Breast epithelium (tissue), 4 donors: ENCODE results near the gene TBC1D2. TPM values are rescaled to one million over a fixed set of nuclear protein-coding genes. Genes with fewer than 3 reads are reported as not detected.

Source experiments
- DNase-seq, 2 donors: peaks; one replicate each; pipeline ENCODE4 v3.0.0-alpha.2; 2019; ENCODE audit warnings: low spot score in 2 of 2
- H3K27ac ChIP-seq, 2 donors: fragments of 200-600 bp; sonication (generic) in 1 of 2; one replicate each; pipeline ENCODE4 v1.5.1; 2016 to 2019; ENCODE audit warnings: mild to moderate bottlenecking in 1 of 2
- H3K27me3 ChIP-seq, 2 donors: fragments of 200-600 bp; sonication (generic) in 1 of 2; one replicate each; pipeline versions ENCODE4 v1.5.1 to v1.6.0; 2017 to 2019; ENCODE audit warnings: control low read depth in 1 of 2, mild to moderate bottlenecking in 1 of 2
- H3K36me3 ChIP-seq: fragments of 200-600 bp; one replicate; pipeline ENCODE4 v1.5.1; 2019
- H3K4me1 ChIP-seq, 2 donors: fragments of 200-600 bp; sonication (generic); one replicate each; pipeline ENCODE4 v1.5.1; 2016 to 2019; ENCODE audit warnings: control low read depth in 1 of 2
- H3K4me3 ChIP-seq, 3 donors: fragments of 200-600 bp; sonication (generic); 1 replicate in 2 of 3; 2 replicates in 1 of 3; pipeline ENCODE4 v1.5.1; 2016 to 2019; ENCODE audit warnings: mild to moderate bottlenecking in 3 of 3, moderate library complexity in 2 of 3
- H3K9me3 ChIP-seq, 2 donors: fragments of 200-600 bp; sonication (generic) in 1 of 2; one replicate each; pipeline ENCODE4 v1.5.1; 2016 to 2019; ENCODE audit warnings: control low read depth in 1 of 2
- CTCF ChIP-seq, 3 donors: fragments of 450-650 bp; IDR thresholded peaks; one replicate each; pipeline ENCODE4 v1.5.1; 2016 to 2017; ENCODE audit warnings: antibody characterized with exemption in 3 of 3, mild to moderate bottlenecking in 3 of 3, moderate library complexity in 3 of 3
- POLR2A ChIP-seq: fragments of 450-650 bp; IDR thresholded peaks from one replicate; pipeline ENCODE4 v1.6.1; 2016; ENCODE audit warnings: antibody characterized with exemption, mild to moderate bottlenecking, moderate library complexity
- POLR2AphosphoS5 ChIP-seq, 3 donors: sonication (generic); formaldehyde crosslinking; IDR thresholded peaks; one replicate each; pipeline ENCODE4 v1.6.1; 2017; ENCODE audit warnings: antibody characterized with exemption in 3 of 3
- intact Hi-C: fragments of 100-400 bp; cut with DNase I; formaldehyde crosslinking; loops from one replicate; pipeline ENCODE4 v1.15.1; 2023; ENCODE audit warnings: low total_unique reads
- total RNA-seq, 3 donors: library from RNA; depleted of rRNA; stranded (reverse); fragments of >200 nt; gene quantifications; one replicate each; pipeline ENCODE4 v1.1.0, GENCODE V29; 2016

TBC1D2 gene
- total RNA-seq, 3 donors from 2014 or later = 10.8 to 17.1 (median 13.6) TPM

- Histone ChIP-seq H3K36me3 (no peaks in the 10 kb centered on the region), H3K9me3 (no peaks in the 10 kb centered on the region), H3K27ac (no peak overlapping the region), H3K4me3 (no peak overlapping the region), H3K4me1 (no peaks in the 10 kb centered on the region), H3K27me3 (no peaks in the 10 kb centered on the region)
- intact Hi-C loops = no loop called here
- TF ChIP-seq CTCF (IDR thresholded peaks at IDR 0.05) = no peak
- no peak for TF ChIP-seq POLR2AphosphoS5 (IDR thresholded peaks at IDR 0.05)
- no peak for TF ChIP-seq POLR2A
- DNase-seq = no peak
Observed at GRCh38 chr9:98184326-98184725, 71.1 kb downstream of the TBC1D2 start.

GRCh38 chr9:98182889-98183599, 72.4 kb downstream of the TBC1D2 start:
- no peak for DNase-seq
- Histone ChIP-seq H3K4me1 (no peaks in the 10 kb centered on the region), H3K36me3 (no peaks in the 10 kb centered on the region), H3K9me3 (no peaks in the 10 kb centered on the region), H3K27me3 (no peaks in the 10 kb centered on the region), H3K4me3 (no peak overlapping the region), H3K27ac (no peak overlapping the region)
- no peak for TF ChIP-seq CTCF (IDR thresholded peaks at IDR 0.05)
- TF ChIP-seq POLR2A = no peak
- no peak for TF ChIP-seq POLR2AphosphoS5 (IDR thresholded peaks at IDR 0.05)
- intact Hi-C loops = no loop called here

- Histone ChIP-seq H3K9me3 (no peaks in the 10 kb centered on the region), H3K27ac (no peak overlapping the region), H3K4me1 (no peaks in the 10 kb centered on the region), H3K27me3 (no peaks in the 10 kb centered on the region), H3K4me3 (no peak overlapping the region), H3K36me3 (no peaks in the 10 kb centered on the region)
- TF ChIP-seq POLR2AphosphoS5 (IDR thresholded peaks at IDR 0.05) (no peak), CTCF (IDR thresholded peaks at IDR 0.05) (no peak)
- intact Hi-C loops = no loop called here
- DNase-seq = no peak
Observed at GRCh38 chr9:98182069-98182820, 73.2 kb downstream of the TBC1D2 start.

GRCh38 chr9:98181746-98182068, 73.7 kb downstream of the TBC1D2 start:
- no peak for DNase-seq
- Histone ChIP-seq H3K4me3 (no peak overlapping the region), H3K36me3 (no peaks in the 10 kb centered on the region), H3K4me1 (no peaks in the 10 kb centered on the region), H3K27ac (no peak overlapping the region), H3K27me3 (no peaks in the 10 kb centered on the region), H3K9me3 (no peaks in the 10 kb centered on the region)
- intact Hi-C loops = no loop called here
- TF ChIP-seq POLR2A (no peak), POLR2AphosphoS5 (IDR thresholded peaks at IDR 0.05) (no peak), CTCF (IDR thresholded peaks at IDR 0.05) (no peak)

GRCh38 chr9:98180996-98181395, 74.5 kb downstream of the TBC1D2 start:
- Histone ChIP-seq H3K36me3 (no peaks in the 10 kb centered on the region), H3K4me1 (no peaks in the 10 kb centered on the region), H3K27ac (no peak overlapping the region), H3K9me3 (no peaks in the 10 kb centered on the region), H3K4me3 (no peak overlapping the region), H3K27me3 (no peaks in the 10 kb centered on the region)
- intact Hi-C loops = no loop called here
- no peak for DNase-seq
- TF ChIP-seq CTCF (IDR thresholded peaks at IDR 0.05) = no peak
- TF ChIP-seq POLR2AphosphoS5 (IDR thresholded peaks at IDR 0.05) = no peak
- TF ChIP-seq POLR2A = no peak
